Measurements from ENCODE around the gene OR6C65.
"Not testable (repeated sequence)": the region's sequence is repeated elsewhere in the genome, so short reads cannot be mapped to it uniquely, and the experiment has no call there.

The OR6C65 gene

DNA sequence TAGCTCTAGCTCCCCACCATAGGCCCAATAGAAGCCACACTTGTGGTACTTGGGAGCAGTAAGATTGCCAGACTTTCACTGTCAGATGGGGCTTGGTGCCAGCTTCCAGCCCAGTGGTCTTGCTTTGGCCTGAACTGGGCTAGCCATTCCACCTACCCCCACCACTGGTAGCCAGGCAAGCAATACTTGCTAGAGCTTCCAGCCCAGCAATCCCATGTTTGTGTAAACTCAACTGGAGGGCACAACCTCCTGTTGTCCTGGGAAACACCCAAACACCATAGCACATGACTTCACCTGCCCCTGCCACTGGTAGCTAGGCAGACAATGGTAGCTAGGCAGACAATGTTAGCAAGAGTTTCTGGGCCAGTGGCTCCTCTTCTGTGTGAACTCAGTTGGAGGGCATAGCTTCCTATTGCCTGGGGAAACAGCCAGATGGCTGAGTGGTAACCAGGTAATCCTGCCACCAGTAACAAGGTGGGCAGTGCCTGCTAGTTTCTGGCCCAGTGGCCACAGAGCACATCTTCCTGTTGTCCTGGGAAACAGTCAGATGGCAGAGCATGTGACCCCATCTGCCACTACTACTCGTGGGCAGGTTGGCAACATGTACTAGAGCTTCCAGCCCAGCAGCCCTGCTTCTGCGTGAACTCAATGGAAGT is 20.1 kb downstream of the OR6C65 start:
- H3K27ac Mint-ChIP-seq = no peak overlapping the region
- H3K9me3 Mint-ChIP-seq = no peaks in the 10 kb centered on the region
- H3K4me3 Mint-ChIP-seq = no peak overlapping the region
- H3K36me3 Mint-ChIP-seq = no peaks in the 10 kb centered on the region
- peaks cover 3% of the 10 kb centered on the region for H3K4me1 Mint-ChIP-seq
- no peak for DNase-seq (ENCODE audit: low spot score in 2 of 2)
- no peak for ATAC-seq

DNA sequence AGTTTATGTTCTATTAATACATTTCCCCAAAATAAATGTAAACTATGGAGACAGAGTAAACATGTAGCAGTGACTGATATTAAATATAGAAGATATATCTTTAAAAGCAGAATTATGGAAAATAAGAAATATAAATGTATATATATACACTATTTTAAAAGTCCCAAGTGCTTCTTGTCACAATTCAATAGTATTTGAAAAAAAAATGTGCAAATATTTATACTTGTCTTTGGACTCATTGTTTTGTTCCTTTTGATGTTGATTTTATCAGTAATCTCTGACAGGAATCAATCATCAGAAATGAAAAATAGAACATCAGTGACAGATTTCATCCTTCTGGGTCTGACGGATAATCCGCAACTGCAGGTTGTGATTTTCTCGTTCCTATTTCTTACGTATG is 25.6 kb downstream of the OR6C65 start, which contains the start of gene OR6C76:
Gene OR6C76, plus strand, starts transcription at position 301 of the 400 bp plus-strand sequence. Its CDS starts 0 bp downstream, at position 301.
- no peak for DNase-seq (ENCODE audit: low spot score in 2 of 2)
- Mint-ChIP-seq H3K27ac (no peak within 1 kb of the TSS), H3K9me3 (no peaks in the 10 kb centered on the region), H3K36me3 (no peaks in the 10 kb centered on the region), H3K4me3 (no peak within 1 kb of the TSS), H3K4me1 (no peaks in the 10 kb centered on the region)
- ATAC-seq = no peak

DNA sequence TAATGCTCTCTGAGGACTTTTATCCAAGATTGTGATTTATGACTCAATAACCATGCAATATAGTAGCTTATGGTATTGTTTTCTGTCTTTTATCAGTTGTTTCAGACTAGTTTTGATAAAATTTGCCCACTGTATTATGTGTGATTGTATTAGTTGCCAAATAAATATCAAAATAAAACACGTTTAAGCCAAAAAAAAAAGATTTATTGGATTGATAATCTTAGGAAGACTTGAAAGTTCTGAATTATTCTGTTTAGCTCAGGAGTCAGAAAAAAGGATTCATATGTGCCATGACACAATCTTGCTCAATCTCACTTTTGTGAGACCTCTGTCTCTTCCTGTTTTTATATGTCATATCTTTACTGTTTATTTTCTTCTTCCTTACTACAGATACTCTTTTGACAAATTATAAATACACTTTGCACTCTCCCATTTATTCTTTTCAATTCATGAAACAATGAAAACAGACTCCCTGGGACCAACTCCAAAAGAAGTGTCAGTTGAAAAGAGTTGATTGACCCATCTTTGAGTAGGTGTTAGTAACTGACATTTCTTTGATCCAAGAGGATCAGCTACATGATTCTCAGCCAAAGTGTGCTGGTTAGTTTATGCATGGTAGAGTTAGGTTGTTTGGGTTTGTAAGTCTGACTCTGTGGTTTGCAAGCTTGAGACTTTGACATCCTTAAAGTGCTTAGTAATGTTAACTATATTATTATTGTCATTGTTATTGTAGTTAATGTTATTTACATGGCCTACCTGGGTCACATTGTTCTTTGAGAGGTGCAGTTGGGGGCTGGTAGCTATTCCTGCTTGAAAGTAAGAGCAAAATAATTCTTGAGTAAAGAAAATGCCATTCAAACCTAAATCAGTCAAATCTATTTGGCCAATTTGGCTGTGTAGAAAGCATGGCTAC is 28.3 kb downstream of the OR6C65 start:
- H3K9me3 Mint-ChIP-seq = no peaks in the 10 kb centered on the region

DNA sequence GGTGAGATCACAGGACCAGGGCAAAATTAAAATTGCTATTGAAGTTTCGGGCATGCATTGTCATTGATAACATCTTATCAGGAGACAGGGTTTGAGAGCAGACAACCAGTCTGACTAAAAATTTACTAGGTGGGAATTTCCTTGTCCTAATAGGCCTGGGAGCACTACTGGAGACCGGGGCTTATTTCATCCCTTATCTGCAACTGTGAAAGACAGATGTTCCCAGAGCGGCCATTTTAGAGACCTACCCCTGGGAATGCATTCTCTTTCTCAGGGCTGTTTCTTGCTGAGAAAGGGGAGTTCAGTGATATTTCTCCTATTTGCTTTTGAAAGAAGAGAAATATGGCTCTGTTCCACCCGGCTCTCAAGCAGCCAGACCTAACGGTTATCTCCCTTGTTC is 40.9 kb downstream of the OR6C65 start:
- H3K4me1 Mint-ChIP-seq; H3K27ac Mint-ChIP-seq; H3K36me3 Mint-ChIP-seq; DNase-seq (ENCODE audit: low spot score in 2 of 2); ATAC-seq; H3K4me3 Mint-ChIP-seq: not testable (repeated sequence)
- peaks cover 17% of the 10 kb centered on the region for H3K9me3 Mint-ChIP-seq

More for the DNA sequence above, 28.3 kb downstream of the OR6C65 start:
- Mint-ChIP-seq H3K36me3 (no peaks in the 10 kb centered on the region), H3K4me3 (no peak overlapping the region), H3K27ac (no peak overlapping the region), H3K4me1 (no peaks in the 10 kb centered on the region)
- no peak for DNase-seq (ENCODE audit: low spot score in 2 of 2)
- no peak for ATAC-seq

DNA sequence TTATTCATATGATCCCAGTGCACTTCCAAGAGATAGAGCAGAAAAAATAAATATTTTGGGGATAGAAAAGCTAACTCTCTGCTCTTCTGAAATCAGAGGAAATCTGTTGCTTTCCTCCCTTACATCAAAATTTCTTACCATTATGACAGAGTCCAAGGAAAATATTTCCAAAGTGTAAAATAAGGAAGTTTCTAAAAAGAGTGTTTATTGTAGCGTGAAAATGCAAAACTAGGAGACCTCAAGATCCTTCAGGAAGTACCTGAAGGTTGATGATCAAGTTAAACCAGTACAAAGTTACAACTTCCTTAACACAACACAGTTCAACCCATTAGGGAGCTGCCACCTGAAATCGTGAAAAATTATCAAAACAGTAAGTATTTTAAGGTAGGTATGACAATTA is 43.4 kb downstream of the OR6C65 start, which contains the start of gene OR6C2:
Gene OR6C2, plus strand, starts transcription at position 301 of the 400 bp plus-strand sequence. CDS start 8,138 bp downstream, outside the sequence.
- Mint-ChIP-seq H3K4me1 (no peaks in the 10 kb centered on the region), H3K4me3 (no peak within 1 kb of the TSS), H3K27ac (no peak within 1 kb of the TSS), H3K9me3 (peaks cover 17% of the 10 kb centered on the region), H3K36me3 (no peaks in the 10 kb centered on the region)
- DNase-seq (ENCODE audit: low spot score in 2 of 2) (no peak), ATAC-seq (no peak)

DNA sequence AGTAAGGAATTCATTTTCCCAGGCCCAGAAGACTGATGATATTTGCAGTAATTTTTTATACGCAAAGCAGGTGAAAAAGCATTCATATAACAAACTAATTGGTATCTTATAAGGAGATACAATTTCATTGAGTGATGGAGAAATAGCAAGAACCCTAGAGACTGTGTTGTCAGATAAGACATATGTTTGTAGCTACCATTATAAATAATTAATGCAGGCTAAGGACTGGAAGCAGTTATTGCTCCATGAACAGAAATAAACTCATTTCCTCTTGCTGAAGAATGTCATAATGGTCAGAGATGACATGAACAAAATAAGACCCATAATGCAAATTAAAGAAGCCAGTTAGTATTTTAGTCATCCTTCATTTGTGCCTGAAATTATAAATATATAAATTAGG is 45.0 kb downstream of the OR6C65 start:
- no peak for ATAC-seq
- peaks cover 8% of the 10 kb centered on the region for H3K9me3 Mint-ChIP-seq
- H3K4me3 Mint-ChIP-seq = no peak overlapping the region
- no peak for DNase-seq (ENCODE audit: low spot score in 2 of 2)
- no peak overlapping the region for H3K27ac Mint-ChIP-seq
- H3K4me1 Mint-ChIP-seq = no peaks in the 10 kb centered on the region
- no peaks in the 10 kb centered on the region for H3K36me3 Mint-ChIP-seq

DNA sequence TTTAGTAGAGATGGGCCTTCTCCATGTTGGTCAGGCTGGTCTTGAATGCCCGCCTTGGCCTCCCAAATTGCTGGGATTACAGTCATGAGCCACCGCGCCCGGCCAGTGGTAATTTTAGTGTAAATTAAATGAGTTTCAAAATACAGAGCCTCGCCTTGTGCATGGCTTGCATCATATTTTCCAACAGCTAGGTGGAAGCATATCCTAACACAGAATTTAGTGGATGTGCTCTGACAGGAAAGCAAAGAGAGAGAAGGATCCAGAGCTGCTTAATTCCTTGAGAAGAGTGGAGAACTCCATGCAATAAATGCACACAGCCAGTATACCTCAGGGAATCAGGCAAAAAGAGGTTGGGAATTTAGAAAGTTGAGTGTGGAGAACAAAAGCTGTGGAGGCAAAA is 46.0 kb downstream of the OR6C65 start:
- ATAC-seq = no peak
- Mint-ChIP-seq H3K27ac (no peak overlapping the region), H3K9me3 (peaks cover 2% of the 10 kb centered on the region), H3K4me3 (no peak overlapping the region), H3K4me1 (no peaks in the 10 kb centered on the region), H3K36me3 (no peaks in the 10 kb centered on the region)
- DNase-seq (ENCODE audit: low spot score in 2 of 2) = no peak

DNA sequence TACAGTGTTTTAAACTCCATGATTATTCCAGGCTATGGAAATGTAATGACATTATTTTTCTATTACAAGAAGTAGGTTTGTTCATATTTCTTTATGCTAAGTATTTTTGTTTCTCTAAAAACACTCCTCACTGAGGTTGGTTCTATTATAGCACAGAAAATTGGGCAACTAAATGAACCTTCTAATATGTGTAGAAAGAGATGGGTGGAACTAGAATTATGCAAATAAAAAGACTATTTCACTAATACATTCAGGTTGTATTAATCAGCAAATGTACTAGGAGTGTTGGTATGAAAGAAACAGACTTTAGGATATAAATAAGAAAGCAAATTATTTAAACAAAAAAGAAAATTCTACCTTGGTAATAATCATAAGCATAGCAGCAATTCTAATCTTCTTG is 48.5 kb downstream of the OR6C65 start:
- no peak for DNase-seq (ENCODE audit: low spot score in 2 of 2)
- no peak overlapping the region for H3K4me3 Mint-ChIP-seq
- ATAC-seq = no peak
- H3K36me3 Mint-ChIP-seq = no peaks in the 10 kb centered on the region
- H3K27ac Mint-ChIP-seq = no peak overlapping the region
- no peaks in the 10 kb centered on the region for H3K4me1 Mint-ChIP-seq
- H3K9me3 Mint-ChIP-seq = no peaks in the 10 kb centered on the region

Measured in stimulated activated effector memory CD8-positive, alpha-beta T cell treated with anti-CD3 and anti-CD28 coated beads, Interleukin-12 subunit alpha, Interleukin-12 subunit beta, amount 100 ng/mL, for 72 hours (primary cell).